Stimulated activated CD8-positive, alpha-beta memory T cell treated with anti-CD3 and anti-CD28 coated beads, Interleukin-4, amount 100 ng/mL, for 24 hours (primary cell): ENCODE results near the gene ARMC3.

Experiments
- DNase-seq: peaks from one replicate; pipeline ENCODE4 v3.0.0-alpha.2; 2020; ENCODE audit warnings: low read depth

The ARMC3 gene

GRCh38 chr10:22993314-22993713 is 65.5 kb downstream of the ARMC3 start:
- no peak for DNase-seq

- DNase-seq = no peak
These were observed 69.2 kb downstream of the ARMC3 start for GRCh38 chr10:22997096-22997495.

- no peak for DNase-seq
These were observed 70.2 kb downstream of the ARMC3 start for GRCh38 chr10:22998091-22998490.

GRCh38 chr10:22999942-23000341 is 72.1 kb downstream of the ARMC3 start:
- DNase-seq = no peak

GRCh38 chr10:23001901-23002516 is 74.2 kb downstream of the ARMC3 start:
- no peak for DNase-seq

- DNase-seq = no peak
These were observed 77.3 kb downstream of the ARMC3 start for GRCh38 chr10:23005150-23005549.

- DNase-seq = no peak
These were observed 85.9 kb downstream of the ARMC3 start for GRCh38 chr10:23013581-23014335.

- DNase-seq = no peak
These were observed 87.3 kb downstream of the ARMC3 start for GRCh38 chr10:23015021-23015707.

- DNase-seq = no peak
These were observed 88.8 kb downstream of the ARMC3 start for GRCh38 chr10:23016636-23017035.

GRCh38 chr10:23019633-23020032 is 91.8 kb downstream of the ARMC3 start:
- no peak for DNase-seq

GRCh38 chr10:23021430-23021829 is 93.6 kb downstream of the ARMC3 start:
- no peak for DNase-seq

- no peak for DNase-seq
These were observed 96.1 kb downstream of the ARMC3 start for GRCh38 chr10:23024002-23024401.

- DNase-seq = no peak
These were observed 103.5 kb downstream of the ARMC3 start for GRCh38 chr10:23031318-23031717.

- no peak for DNase-seq
These were observed 106.9 kb downstream of the ARMC3 start for GRCh38 chr10:23034790-23035189.

- DNase-seq = no peak
These were observed 107.7 kb downstream of the ARMC3 start for GRCh38 chr10:23035569-23035968.

- DNase-seq = no peak
These were observed 109.3 kb downstream of the ARMC3 start for GRCh38 chr10:23037152-23037551.

- DNase-seq = no peak
These were observed 109.7 kb downstream of the ARMC3 start for GRCh38 chr10:23037561-23037960.

GRCh38 chr10:23038172-23038571 is 110.3 kb downstream of the ARMC3 start:
- DNase-seq = no peak

- DNase-seq = no peak
These were observed 112.1 kb downstream of the ARMC3 start for GRCh38 chr10:23040002-23040401.

GRCh38 chr10:23046027-23046426 is 118.2 kb downstream of the ARMC3 start:
- no peak for DNase-seq

GRCh38 chr10:23047201-23048050 is 119.6 kb downstream of the ARMC3 start:
- DNase-seq = no peak

- no peak for DNase-seq
These were observed 120.3 kb downstream of the ARMC3 start for GRCh38 chr10:23048191-23048590.
